Transverse colon (tissue), 4 donors: Measurements from ENCODE around the gene OGFRL1.

ENCODE experiments used
- EP300 ChIP-seq: sonication (generic); formaldehyde crosslinking; IDR thresholded peaks from one replicate; pipeline ENCODE4 v1.6.1; 2017; ENCODE audit warnings: antibody characterized with exemption, low read depth
- POLR2A ChIP-seq: fragments of 450-650 bp; IDR thresholded peaks from one replicate; pipeline ENCODE4 v1.6.1; 2016; ENCODE audit warnings: antibody characterized with exemption, mild to moderate bottlenecking, moderate library complexity
- POLR2AphosphoS5 ChIP-seq, 3 donors: sonication (generic); formaldehyde crosslinking; IDR thresholded peaks; one replicate each; pipeline ENCODE4 v1.6.1; 2016; ENCODE audit warnings: antibody characterized with exemption in 3 of 3
- TF ChIP-seq, protein P1 (sequence below), 5 experiments: fragments of 200-600 bp in 3 of 5; fragments of 450-650 bp in 2 of 5; sonication (generic) in 3 of 5; IDR thresholded peaks; 1 replicate in 2 of 5; 2 replicates in 3 of 5; pipeline ENCODE4 v1.5.1; 2016 to 2017; ENCODE audit warnings: antibody characterized with exemption in 5 of 5, inconsistent platforms in 3 of 5, mild to moderate bottlenecking in 2 of 5, moderate library complexity in 1 of 5

DNA sequence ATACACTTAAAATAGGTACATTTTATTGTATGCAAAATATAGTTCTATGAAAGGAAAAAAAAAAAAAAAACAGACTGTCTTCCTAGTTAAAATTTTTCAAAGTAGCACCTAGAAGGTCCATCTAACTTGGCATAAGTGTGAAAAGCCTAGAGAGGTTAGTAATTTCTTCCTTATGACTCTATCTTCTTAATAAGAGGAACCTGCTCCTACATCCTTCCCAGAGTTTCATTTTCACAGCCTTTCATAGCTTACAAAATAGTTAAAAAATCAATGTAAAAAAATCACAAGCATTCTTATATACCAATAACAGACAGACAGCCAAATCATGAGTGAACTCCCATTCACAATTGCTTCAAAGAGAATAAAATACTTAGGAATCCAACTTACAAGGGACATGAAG is 28.8 kb downstream of the OGFRL1 start:
- TF ChIP-seq POLR2AphosphoS5 (IDR thresholded peaks at IDR 0.05), result no peak
- TF ChIP-seq, protein P1, sequence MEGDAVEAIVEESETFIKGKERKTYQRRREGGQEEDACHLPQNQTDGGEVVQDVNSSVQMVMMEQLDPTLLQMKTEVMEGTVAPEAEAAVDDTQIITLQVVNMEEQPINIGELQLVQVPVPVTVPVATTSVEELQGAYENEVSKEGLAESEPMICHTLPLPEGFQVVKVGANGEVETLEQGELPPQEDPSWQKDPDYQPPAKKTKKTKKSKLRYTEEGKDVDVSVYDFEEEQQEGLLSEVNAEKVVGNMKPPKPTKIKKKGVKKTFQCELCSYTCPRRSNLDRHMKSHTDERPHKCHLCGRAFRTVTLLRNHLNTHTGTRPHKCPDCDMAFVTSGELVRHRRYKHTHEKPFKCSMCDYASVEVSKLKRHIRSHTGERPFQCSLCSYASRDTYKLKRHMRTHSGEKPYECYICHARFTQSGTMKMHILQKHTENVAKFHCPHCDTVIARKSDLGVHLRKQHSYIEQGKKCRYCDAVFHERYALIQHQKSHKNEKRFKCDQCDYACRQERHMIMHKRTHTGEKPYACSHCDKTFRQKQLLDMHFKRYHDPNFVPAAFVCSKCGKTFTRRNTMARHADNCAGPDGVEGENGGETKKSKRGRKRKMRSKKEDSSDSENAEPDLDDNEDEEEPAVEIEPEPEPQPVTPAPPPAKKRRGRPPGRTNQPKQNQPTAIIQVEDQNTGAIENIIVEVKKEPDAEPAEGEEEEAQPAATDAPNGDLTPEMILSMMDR (IDR thresholded peaks at IDR 0.05), result no peak
- no peak for TF ChIP-seq POLR2A
- no peak for TF ChIP-seq EP300
